ENCODE measurements around the gene NPR1.

The NPR1 gene

GRCh38 chr1:153685544-153686340, 7.3 kb downstream of the NPR1 start:
- H3K79me2 ChIP-seq (ENCODE audit: insufficient read depth, low read length): no peaks in the 10 kb centered on the region
- no peak for TF ChIP-seq EZH2phosphoT487 (conservative IDR thresholded peaks at IDR 0.05; ENCODE audit: low read length)
- no peak for TF ChIP-seq CTCF (IDR thresholded peaks at IDR 0.05; ENCODE audit: insufficient read depth, low read length, poor library complexity, severe bottlenecking)
- H3F3A ChIP-seq (ENCODE audit: insufficient read depth): no peaks in the 10 kb centered on the region
- H3K9me2 ChIP-seq (replicated peaks; ENCODE audit: insufficient read depth, low read length): no peaks in the 10 kb centered on the region
- no peak overlapping the region for H2AFZ ChIP-seq (ENCODE audit: low read depth, low read length, severe bottlenecking)
- H3K4me2 ChIP-seq (ENCODE audit: low read depth, low read length, poor library complexity, severe bottlenecking): no peak overlapping the region
- H3K4me3 ChIP-seq (ENCODE audit: insufficient read depth, low read length, poor library complexity, severe bottlenecking): no peak overlapping the region
- no peaks in the 10 kb centered on the region for H3K36me3 ChIP-seq (ENCODE audit: low read length)
- H3K9ac ChIP-seq (ENCODE audit: low read length): no peak overlapping the region
- H3K9me3 ChIP-seq (ENCODE audit: insufficient read depth, low read length): no peaks in the 10 kb centered on the region
- no peaks in the 10 kb centered on the region for H3K27me3 ChIP-seq (ENCODE audit: low read length)
- no peaks in the 10 kb centered on the region for H4K20me1 ChIP-seq (ENCODE audit: low read depth, low read length)
- H3K27ac ChIP-seq (ENCODE audit: low read depth, low read length): no peak overlapping the region

GRCh38 chr1:153687346-153688125, 9.0 kb downstream of the NPR1 start:
- Histone ChIP-seq H3K27ac (ENCODE audit: low read depth, low read length) (no peak overlapping the region), H3K79me2 (ENCODE audit: insufficient read depth, low read length) (no peaks in the 10 kb centered on the region), H3F3A (ENCODE audit: insufficient read depth) (no peaks in the 10 kb centered on the region), H3K4me2 (ENCODE audit: low read depth, low read length, poor library complexity, severe bottlenecking) (no peak overlapping the region), H2AFZ (ENCODE audit: low read depth, low read length, severe bottlenecking) (no peak overlapping the region), H4K20me1 (ENCODE audit: low read depth, low read length) (no peaks in the 10 kb centered on the region), H3K9ac (ENCODE audit: low read length) (no peak overlapping the region), H3K4me3 (ENCODE audit: insufficient read depth, low read length, poor library complexity, severe bottlenecking) (no peak overlapping the region), H3K9me2 (replicated peaks; ENCODE audit: insufficient read depth, low read length) (no peaks in the 10 kb centered on the region), H3K9me3 (ENCODE audit: insufficient read depth, low read length) (no peaks in the 10 kb centered on the region), H3K36me3 (ENCODE audit: low read length) (no peaks in the 10 kb centered on the region), H3K27me3 (ENCODE audit: low read length) (no peaks in the 10 kb centered on the region)
- no peak for TF ChIP-seq CTCF (IDR thresholded peaks at IDR 0.05; ENCODE audit: insufficient read depth, low read length, poor library complexity, severe bottlenecking)
- no peak for TF ChIP-seq EZH2phosphoT487 (conservative IDR thresholded peaks at IDR 0.05; ENCODE audit: low read length)

GRCh38 chr1:153688276-153688675, 9.8 kb downstream of the NPR1 start:
- H2AFZ ChIP-seq (ENCODE audit: low read depth, low read length, severe bottlenecking): no peak overlapping the region
- H3K79me2 ChIP-seq (ENCODE audit: insufficient read depth, low read length): no peaks in the 10 kb centered on the region

More at GRCh38 chr1:153688276-153688675, 9.8 kb downstream of the NPR1 start:
- Histone ChIP-seq H3K9ac (ENCODE audit: low read length) (no peak overlapping the region), H3K27me3 (ENCODE audit: low read length) (no peaks in the 10 kb centered on the region), H3K27ac (ENCODE audit: low read depth, low read length) (no peak overlapping the region), H3K4me2 (ENCODE audit: low read depth, low read length, poor library complexity, severe bottlenecking) (no peak overlapping the region), H3K9me2 (replicated peaks; ENCODE audit: insufficient read depth, low read length) (no peaks in the 10 kb centered on the region), H3K36me3 (ENCODE audit: low read length) (no peaks in the 10 kb centered on the region), H3F3A (ENCODE audit: insufficient read depth) (no peaks in the 10 kb centered on the region), H3K4me3 (ENCODE audit: insufficient read depth, low read length, poor library complexity, severe bottlenecking) (no peak overlapping the region), H4K20me1 (ENCODE audit: low read depth, low read length) (no peaks in the 10 kb centered on the region), H3K9me3 (ENCODE audit: insufficient read depth, low read length) (no peaks in the 10 kb centered on the region)
- TF ChIP-seq EZH2phosphoT487 (conservative IDR thresholded peaks at IDR 0.05; ENCODE audit: low read length): no peak
- no peak for TF ChIP-seq CTCF (IDR thresholded peaks at IDR 0.05; ENCODE audit: insufficient read depth, low read length, poor library complexity, severe bottlenecking)
